Measurements from ENCODE around the gene HESX1.

The HESX1 gene

GRCh38 chr3:57163751-57164150 is 36.0 kb downstream of the HESX1 start:
- no peak for TF ChIP-seq CTCF (IDR thresholded peaks at IDR 0.05; ENCODE audit: insufficient read depth, low read depth, low read length, missing control alignments)
- no peak overlapping the region for H3K4me3 ChIP-seq (ENCODE audit: low read length)
- DNase-seq (ENCODE audit: low read depth) = peak; percentile 31

- H3K4me3 ChIP-seq (ENCODE audit: low read length) = no peak overlapping the region
- TF ChIP-seq CTCF (IDR thresholded peaks at IDR 0.05; ENCODE audit: insufficient read depth, low read depth, low read length, missing control alignments) = no peak
- DNase-seq (ENCODE audit: low read depth) = no peak
Measured at GRCh38 chr3:57161915-57162314, 37.9 kb downstream of the HESX1 start.

- no peak overlapping the region for H3K4me3 ChIP-seq (ENCODE audit: low read length)
- no peak for TF ChIP-seq CTCF (IDR thresholded peaks at IDR 0.05; ENCODE audit: insufficient read depth, low read depth, low read length, missing control alignments)
- DNase-seq (ENCODE audit: low read depth) = no peak
Measured at GRCh38 chr3:57160765-57161538, 38.8 kb downstream of the HESX1 start.

GRCh38 chr3:57160076-57160764 is 39.6 kb downstream of the HESX1 start:
- DNase-seq (ENCODE audit: low read depth) = no peak
- H3K4me3 ChIP-seq (ENCODE audit: low read length) = no peak overlapping the region
- no peak for TF ChIP-seq CTCF (IDR thresholded peaks at IDR 0.05; ENCODE audit: insufficient read depth, low read depth, low read length, missing control alignments)

GRCh38 chr3:57158813-57159738 is 40.7 kb downstream of the HESX1 start:
- H3K4me3 ChIP-seq (ENCODE audit: low read length) = no peak overlapping the region
- no peak for DNase-seq (ENCODE audit: low read depth)
- no peak for TF ChIP-seq CTCF (IDR thresholded peaks at IDR 0.05; ENCODE audit: insufficient read depth, low read depth, low read length, missing control alignments)

- TF ChIP-seq CTCF (IDR thresholded peaks at IDR 0.05; ENCODE audit: insufficient read depth, low read depth, low read length, missing control alignments) = no peak
- no peak for DNase-seq (ENCODE audit: low read depth)
- no peak overlapping the region for H3K4me3 ChIP-seq (ENCODE audit: low read length)
Measured at GRCh38 chr3:57158325-57158724, 41.5 kb downstream of the HESX1 start.

All from epithelial cell of esophagus (primary cell).